ENCODE measurements around the gene QRFP.

DNA sequence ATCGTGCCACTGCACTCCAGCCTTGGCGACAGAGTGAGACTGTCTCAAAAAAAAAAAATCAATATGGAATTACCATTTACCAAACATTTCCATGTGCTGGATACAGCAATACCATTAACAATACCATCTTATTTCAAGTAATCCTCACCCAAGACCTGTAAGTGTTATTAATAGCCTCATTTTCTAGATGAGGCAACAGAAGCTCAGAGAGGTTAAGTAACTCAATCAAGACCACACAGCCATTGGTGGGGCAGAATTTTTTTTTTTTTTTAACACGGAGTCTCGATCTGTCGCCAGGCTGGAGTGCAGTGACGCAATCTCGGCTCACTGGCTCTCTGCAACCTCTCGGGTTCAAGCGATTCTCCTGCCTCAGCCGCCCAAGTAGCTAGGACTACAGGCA, 46.1 kb upstream of the QRFP start:
- TF ChIP-seq POLR2A (IDR thresholded peaks at IDR 0.05): no peak
- TF ChIP-seq, protein P1, sequence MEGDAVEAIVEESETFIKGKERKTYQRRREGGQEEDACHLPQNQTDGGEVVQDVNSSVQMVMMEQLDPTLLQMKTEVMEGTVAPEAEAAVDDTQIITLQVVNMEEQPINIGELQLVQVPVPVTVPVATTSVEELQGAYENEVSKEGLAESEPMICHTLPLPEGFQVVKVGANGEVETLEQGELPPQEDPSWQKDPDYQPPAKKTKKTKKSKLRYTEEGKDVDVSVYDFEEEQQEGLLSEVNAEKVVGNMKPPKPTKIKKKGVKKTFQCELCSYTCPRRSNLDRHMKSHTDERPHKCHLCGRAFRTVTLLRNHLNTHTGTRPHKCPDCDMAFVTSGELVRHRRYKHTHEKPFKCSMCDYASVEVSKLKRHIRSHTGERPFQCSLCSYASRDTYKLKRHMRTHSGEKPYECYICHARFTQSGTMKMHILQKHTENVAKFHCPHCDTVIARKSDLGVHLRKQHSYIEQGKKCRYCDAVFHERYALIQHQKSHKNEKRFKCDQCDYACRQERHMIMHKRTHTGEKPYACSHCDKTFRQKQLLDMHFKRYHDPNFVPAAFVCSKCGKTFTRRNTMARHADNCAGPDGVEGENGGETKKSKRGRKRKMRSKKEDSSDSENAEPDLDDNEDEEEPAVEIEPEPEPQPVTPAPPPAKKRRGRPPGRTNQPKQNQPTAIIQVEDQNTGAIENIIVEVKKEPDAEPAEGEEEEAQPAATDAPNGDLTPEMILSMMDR (IDR thresholded peaks at IDR 0.05): no peak

All from thyroid gland (tissue), 4 donors.